Peyer's patch (tissue), 4 donors: Measurements from ENCODE around the gene PRRC2B. TPM values are rescaled to one million over a fixed set of nuclear protein-coding genes. Genes with fewer than 3 reads are reported as not detected.
A peak's percentile ranks its signal among the peaks of the same experiment; 100 is the strongest.
"Not testable (repeated sequence)": the region's sequence is repeated elsewhere in the genome, so short reads cannot be mapped to it uniquely, and the experiment has no call there.

ENCODE experiments used
- DNase-seq, 3 donors: peaks; one replicate each; pipeline ENCODE4 v3.0.0-alpha.2; 2017 to 2019
- H3K27ac ChIP-seq, 4 donors: fragments of 200-600 bp; sonication (generic); one replicate each; pipeline ENCODE4 v1.5.1; 2016 to 2019
- H3K27me3 ChIP-seq, 2 donors: fragments of 200-600 bp; sonication (generic); one replicate each; pipeline ENCODE4 v1.5.1; 2019
- H3K36me3 ChIP-seq, 3 donors: fragments of 200-600 bp; sonication (generic); one replicate each; pipeline ENCODE4 v1.5.1; 2016 to 2019
- H3K4me1 ChIP-seq, 4 donors: fragments of 200-600 bp; sonication (generic); one replicate each; pipeline ENCODE4 v1.5.1; 2016 to 2019
- H3K4me3 ChIP-seq, 4 donors: fragments of 200-600 bp; sonication (generic); 1 replicate in 3 of 4; 2 replicates in 1 of 4; pipeline ENCODE4 v1.5.1; 2016 to 2019; ENCODE audit warnings: mild to moderate bottlenecking in 1 of 4
- H3K9me3 ChIP-seq, 4 donors: fragments of 200-600 bp; sonication (generic); one replicate each; pipeline ENCODE4 v1.5.1; 2016 to 2019; ENCODE audit warnings: mild to moderate bottlenecking in 1 of 4
- POLR2A ChIP-seq, 2 donors: fragments of 450-650 bp; IDR thresholded peaks; one replicate each; pipeline ENCODE4 v1.5.1; 2017; ENCODE audit warnings: antibody characterized with exemption in 2 of 2, mild to moderate bottlenecking in 2 of 2, moderate library complexity in 2 of 2
- total RNA-seq, 4 donors: library from RNA; depleted of rRNA; stranded (reverse); fragments of >200 nt; gene quantifications; one replicate each; pipeline ENCODE4 v1.1.0, GENCODE V29; 2016
- TF ChIP-seq, protein P1 (sequence below), 6 experiments: fragments of 450-650 bp in 4 of 6; fragments of 200-600 bp in 2 of 6; sonication (generic) in 1 of 6; IDR thresholded peaks; one replicate each; pipeline ENCODE4 v1.5.1; 2017 to 2019; ENCODE audit warnings: antibody characterized with exemption in 6 of 6, mild to moderate bottlenecking in 3 of 6, moderate library complexity in 1 of 6

Gene PRRC2B
- total RNA-seq, 4 donors from 2014 or later: 109 to 174 (median 149) TPM

DNA sequence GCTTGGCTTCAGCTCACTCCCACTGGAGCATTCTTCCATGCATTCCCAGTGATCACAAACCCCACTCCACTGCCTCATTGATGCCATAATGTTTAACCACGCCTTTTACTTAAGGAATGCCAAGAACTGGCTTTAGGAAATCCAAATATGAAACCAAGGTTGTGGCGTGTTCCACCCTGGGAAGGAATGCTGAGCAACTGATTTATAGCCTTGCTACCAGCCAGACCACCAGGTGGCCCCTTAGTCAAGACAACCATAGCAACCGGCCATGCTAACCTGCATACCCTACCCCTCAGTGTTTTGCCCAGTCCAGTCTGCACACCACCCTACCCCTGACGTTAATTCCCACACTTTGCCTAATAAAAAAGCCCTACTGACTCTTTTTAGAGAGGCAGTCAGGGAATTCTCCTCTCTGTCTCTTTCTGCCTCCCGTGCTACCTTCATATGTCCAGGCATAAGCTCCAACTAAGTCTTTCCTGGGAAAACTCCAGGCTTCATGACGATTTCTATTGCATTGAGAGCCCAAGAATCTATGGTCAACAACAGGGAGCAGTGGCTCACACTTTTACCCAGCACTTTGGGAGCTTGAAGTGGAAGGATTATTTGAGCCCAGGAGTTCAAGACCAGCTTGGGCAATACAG, 27.0 kb upstream of the PRRC2B start:
- peak in 1 of 3 donors; percentile 38 for DNase-seq

DNA sequence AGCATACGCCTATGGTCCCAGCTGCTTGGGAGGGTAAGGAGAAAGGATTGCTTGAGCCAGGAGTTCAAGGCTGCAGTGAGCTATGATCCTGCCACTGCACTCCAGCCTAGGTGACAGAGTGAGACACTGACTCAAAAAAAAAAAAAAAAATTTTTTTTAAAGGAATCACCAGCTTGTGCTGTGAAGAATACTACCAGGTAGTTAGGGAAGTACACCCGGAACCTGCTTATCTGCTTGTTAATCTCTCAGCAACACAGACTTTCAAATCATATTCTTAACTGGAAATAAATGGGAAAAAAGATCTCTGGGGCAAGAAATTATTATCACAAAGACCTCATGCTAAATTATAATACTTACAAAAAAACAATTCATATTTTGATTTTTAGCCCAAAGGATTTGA, 26.4 kb upstream of the PRRC2B start:
- H3K4me1 ChIP-seq: peaks cover 0 to 3% (median under 1%) of the 10 kb centered on the region in 4 donors
- DNase-seq: no peak
- H3K4me3 ChIP-seq: no peak overlapping the region
- no peaks in the 10 kb centered on the region for H3K9me3 ChIP-seq
- no peaks in the 10 kb centered on the region for H3K36me3 ChIP-seq
- no peaks in the 10 kb centered on the region for H3K27me3 ChIP-seq
- TF ChIP-seq, protein P1, sequence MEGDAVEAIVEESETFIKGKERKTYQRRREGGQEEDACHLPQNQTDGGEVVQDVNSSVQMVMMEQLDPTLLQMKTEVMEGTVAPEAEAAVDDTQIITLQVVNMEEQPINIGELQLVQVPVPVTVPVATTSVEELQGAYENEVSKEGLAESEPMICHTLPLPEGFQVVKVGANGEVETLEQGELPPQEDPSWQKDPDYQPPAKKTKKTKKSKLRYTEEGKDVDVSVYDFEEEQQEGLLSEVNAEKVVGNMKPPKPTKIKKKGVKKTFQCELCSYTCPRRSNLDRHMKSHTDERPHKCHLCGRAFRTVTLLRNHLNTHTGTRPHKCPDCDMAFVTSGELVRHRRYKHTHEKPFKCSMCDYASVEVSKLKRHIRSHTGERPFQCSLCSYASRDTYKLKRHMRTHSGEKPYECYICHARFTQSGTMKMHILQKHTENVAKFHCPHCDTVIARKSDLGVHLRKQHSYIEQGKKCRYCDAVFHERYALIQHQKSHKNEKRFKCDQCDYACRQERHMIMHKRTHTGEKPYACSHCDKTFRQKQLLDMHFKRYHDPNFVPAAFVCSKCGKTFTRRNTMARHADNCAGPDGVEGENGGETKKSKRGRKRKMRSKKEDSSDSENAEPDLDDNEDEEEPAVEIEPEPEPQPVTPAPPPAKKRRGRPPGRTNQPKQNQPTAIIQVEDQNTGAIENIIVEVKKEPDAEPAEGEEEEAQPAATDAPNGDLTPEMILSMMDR (IDR thresholded peaks at IDR 0.05): no peak
- no peak for TF ChIP-seq POLR2A (IDR thresholded peaks at IDR 0.05)
- H3K27ac ChIP-seq: no peak overlapping the region

More for the DNA sequence above, 27.0 kb upstream of the PRRC2B start:
- H3K4me3 ChIP-seq: no peak overlapping the region
- no peaks in the 10 kb centered on the region for H3K4me1 ChIP-seq
- H3K27me3 ChIP-seq: no peaks in the 10 kb centered on the region
- TF ChIP-seq, protein P1 (IDR thresholded peaks at IDR 0.05): peak in 1 of 6 experiments; percentile 16
- TF ChIP-seq POLR2A (IDR thresholded peaks at IDR 0.05): no peak
- H3K36me3 ChIP-seq: no peaks in the 10 kb centered on the region
- no peak overlapping the region for H3K27ac ChIP-seq
- no peaks in the 10 kb centered on the region for H3K9me3 ChIP-seq

DNA sequence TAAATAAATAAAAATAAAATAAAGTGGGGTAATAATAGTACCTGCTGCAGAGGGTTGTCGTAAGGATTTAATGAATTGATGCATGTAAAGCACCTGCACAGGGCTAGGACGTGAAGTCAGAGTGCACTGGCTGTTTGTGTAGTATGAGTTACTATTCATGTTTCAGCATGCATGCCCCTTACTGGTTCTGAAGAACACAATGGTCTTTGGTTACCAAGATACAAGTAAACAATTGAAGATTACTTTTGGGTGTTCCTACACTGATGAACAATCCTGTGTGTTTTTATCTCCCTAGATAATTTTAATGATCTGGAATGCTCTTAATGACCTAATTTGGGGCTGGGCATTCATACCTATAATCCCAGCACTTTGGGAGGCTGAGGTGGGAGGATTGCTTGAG, 23.2 kb upstream of the PRRC2B start:
- H3K27me3 ChIP-seq: no peaks in the 10 kb centered on the region
- no peaks in the 10 kb centered on the region for H3K36me3 ChIP-seq
- H3K27ac ChIP-seq: no peak overlapping the region
- no peak overlapping the region for H3K4me3 ChIP-seq
- TF ChIP-seq POLR2A (IDR thresholded peaks at IDR 0.05): no peak
- TF ChIP-seq, protein P1 (IDR thresholded peaks at IDR 0.05): no peak
- H3K4me1 ChIP-seq: peaks cover 0 to 6% (median 3%) of the 10 kb centered on the region in 4 donors
- no peaks in the 10 kb centered on the region for H3K9me3 ChIP-seq
- no peak for DNase-seq

DNA sequence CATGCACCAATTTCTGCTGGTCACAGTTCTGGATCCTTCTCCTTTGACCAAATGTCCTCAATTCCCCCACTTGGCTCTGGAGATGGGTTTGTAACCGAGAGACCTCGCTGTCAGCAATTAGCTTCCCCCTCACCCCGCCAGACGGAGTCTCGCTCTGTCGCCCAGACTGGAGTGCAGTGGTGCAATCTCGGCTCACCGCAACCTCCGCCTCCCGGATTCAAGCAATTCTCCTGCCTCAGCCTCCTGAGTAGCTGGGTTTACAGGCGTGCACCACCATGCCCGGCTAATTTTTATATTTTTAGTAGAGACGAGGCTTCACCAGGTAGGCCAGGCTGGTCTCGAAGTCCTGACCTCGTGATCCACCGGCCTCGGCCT, 21.3 kb upstream of the PRRC2B start:
- Histone ChIP-seq H3K4me3 (peak overlapping the region; percentile 58 to 73 (median 64)), H3K27ac (peak overlapping the region; percentile 88 to 96 (median 92))
- not testable (repeated sequence) for H3K4me1 ChIP-seq, H3K27me3 ChIP-seq, H3K36me3 ChIP-seq, H3K9me3 ChIP-seq, DNase-seq

DNA sequence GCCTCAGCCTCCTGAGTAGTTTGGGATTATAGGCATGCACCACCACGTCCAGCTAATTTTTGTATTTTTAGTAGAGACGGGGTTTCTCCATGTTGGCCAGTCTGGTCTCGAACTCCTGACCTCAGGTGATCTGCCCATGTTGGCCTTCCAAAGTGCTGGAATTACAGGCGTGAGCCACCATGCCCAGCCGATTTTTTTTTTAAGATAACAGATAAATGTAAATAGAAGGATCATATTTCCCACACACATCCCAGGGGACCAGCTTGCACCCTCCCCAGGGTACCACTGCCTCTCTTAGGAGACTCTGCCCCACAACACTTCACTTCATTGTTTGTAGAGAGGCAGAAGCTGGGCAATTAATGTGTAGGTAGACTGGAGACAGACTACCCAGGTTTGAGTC, 19.2 kb upstream of the PRRC2B start:
- not testable (repeated sequence) for DNase-seq, H3K9me3 ChIP-seq, H3K4me1 ChIP-seq, H3K4me3 ChIP-seq, H3K36me3 ChIP-seq, H3K27me3 ChIP-seq, H3K27ac ChIP-seq

DNA sequence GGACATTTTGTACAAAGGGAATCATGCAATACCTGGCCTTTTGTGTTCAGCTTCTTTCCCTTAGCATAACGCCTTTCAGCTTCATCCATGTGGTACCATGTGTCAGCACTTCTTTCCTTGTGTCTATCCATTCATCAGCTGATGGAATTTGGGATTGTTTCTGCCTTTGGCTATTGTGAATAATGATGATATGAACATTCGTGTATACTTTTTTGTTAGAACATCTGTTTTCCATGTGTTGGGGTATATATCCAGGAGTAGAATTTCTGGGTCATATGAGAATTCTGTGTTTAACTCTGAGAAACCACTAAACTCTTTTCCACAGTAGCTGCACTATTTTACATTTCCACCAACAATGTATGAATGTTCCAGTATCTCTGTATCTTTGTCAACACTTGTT, 14.8 kb upstream of the PRRC2B start:
- DNase-seq: no peak
- H3K9me3 ChIP-seq: no peaks in the 10 kb centered on the region
- H3K27me3 ChIP-seq: no peaks in the 10 kb centered on the region
- no peak for TF ChIP-seq POLR2A (IDR thresholded peaks at IDR 0.05)
- TF ChIP-seq, protein P1 (IDR thresholded peaks at IDR 0.05): no peak
- no peaks in the 10 kb centered on the region for H3K4me1 ChIP-seq
- no peak overlapping the region for H3K4me3 ChIP-seq
- H3K27ac ChIP-seq: no peak overlapping the region
- no peaks in the 10 kb centered on the region for H3K36me3 ChIP-seq
